Osteocyte (in vitro differentiated cells): Measurements from ENCODE around the gene CANT1. TPM values are rescaled to one million over a fixed set of nuclear protein-coding genes. Genes with fewer than 3 reads are reported as not detected.
"Not testable (repeated sequence)": the region's sequence is repeated elsewhere in the genome, so short reads cannot be mapped to it uniquely, and the experiment has no call there.

Experiments used
- DNase-seq: peaks from one replicate; pipeline ENCODE4 v3.0.0; 2021; ENCODE audit warnings: mixed read lengths; ENCODE audit not compliant: unreplicated experiment; ENCODE audit errors: extremely low spot score
- H3K27ac Mint-ChIP-seq: one replicate; pipeline ENCODE4 v1.8.0; 2021; ENCODE audit warnings: mild to moderate bottlenecking, mixed read lengths; ENCODE audit not compliant: unreplicated experiment
- H3K27me3 Mint-ChIP-seq: one replicate; pipeline ENCODE4 v1.8.0; 2021; ENCODE audit warnings: mixed read lengths; ENCODE audit not compliant: unreplicated experiment
- H3K36me3 Mint-ChIP-seq: one replicate; pipeline ENCODE4 v1.8.0; 2021; ENCODE audit warnings: mixed read lengths; ENCODE audit not compliant: unreplicated experiment
- H3K4me1 Mint-ChIP-seq: one replicate; pipeline ENCODE4 v1.8.0; 2021; ENCODE audit warnings: mixed read lengths; ENCODE audit not compliant: unreplicated experiment
- H3K4me3 Mint-ChIP-seq: one replicate; pipeline ENCODE4 v1.8.0; 2021; ENCODE audit warnings: mild to moderate bottlenecking, moderate library complexity, mixed read lengths; ENCODE audit not compliant: unreplicated experiment
- H3K9me3 Mint-ChIP-seq: one replicate; pipeline ENCODE4 v1.8.0; 2021; ENCODE audit warnings: mixed read lengths; ENCODE audit not compliant: unreplicated experiment
- total RNA-seq: library from RNA; stranded (reverse); gene quantifications from 2 replicates; pipeline ENCODE4 v1.2.1, GENCODE V29; 2021
- TF ChIP-seq, protein P1 (sequence below): fragments of 200-600 bp; sonication (generic); IDR thresholded peaks from 2 replicates; pipeline ENCODE4 v1.5.0; 2021; ENCODE audit warnings: antibody characterized with exemption, mild to moderate bottlenecking, moderate library complexity

CANT1 gene
- total RNA-seq, 1 donor from 2014 or later = 62.3 TPM

DNA sequence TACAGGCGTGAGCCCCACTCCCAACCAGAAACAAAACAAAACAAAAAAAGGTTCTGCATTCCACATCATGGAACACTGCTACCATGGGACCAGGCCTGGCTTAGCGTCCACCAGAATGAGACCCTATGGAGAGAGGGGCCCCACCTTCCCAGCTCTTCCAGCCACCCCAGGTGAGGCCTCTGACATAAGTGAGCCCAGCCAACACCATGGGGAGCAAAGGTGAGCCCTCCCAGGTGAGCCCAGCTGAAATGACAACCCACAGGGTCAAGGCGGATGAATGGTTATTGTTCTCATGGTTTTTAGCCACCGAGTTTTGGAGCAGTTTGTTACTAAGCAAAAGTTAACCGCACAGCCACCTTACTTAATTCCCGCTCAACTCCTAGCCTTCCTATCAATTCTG is 46.2 kb downstream of the CANT1 start:
- no peak overlapping the region for H3K27ac Mint-ChIP-seq
- no peaks in the 10 kb centered on the region for H3K27me3 Mint-ChIP-seq
- TF ChIP-seq, protein P1, sequence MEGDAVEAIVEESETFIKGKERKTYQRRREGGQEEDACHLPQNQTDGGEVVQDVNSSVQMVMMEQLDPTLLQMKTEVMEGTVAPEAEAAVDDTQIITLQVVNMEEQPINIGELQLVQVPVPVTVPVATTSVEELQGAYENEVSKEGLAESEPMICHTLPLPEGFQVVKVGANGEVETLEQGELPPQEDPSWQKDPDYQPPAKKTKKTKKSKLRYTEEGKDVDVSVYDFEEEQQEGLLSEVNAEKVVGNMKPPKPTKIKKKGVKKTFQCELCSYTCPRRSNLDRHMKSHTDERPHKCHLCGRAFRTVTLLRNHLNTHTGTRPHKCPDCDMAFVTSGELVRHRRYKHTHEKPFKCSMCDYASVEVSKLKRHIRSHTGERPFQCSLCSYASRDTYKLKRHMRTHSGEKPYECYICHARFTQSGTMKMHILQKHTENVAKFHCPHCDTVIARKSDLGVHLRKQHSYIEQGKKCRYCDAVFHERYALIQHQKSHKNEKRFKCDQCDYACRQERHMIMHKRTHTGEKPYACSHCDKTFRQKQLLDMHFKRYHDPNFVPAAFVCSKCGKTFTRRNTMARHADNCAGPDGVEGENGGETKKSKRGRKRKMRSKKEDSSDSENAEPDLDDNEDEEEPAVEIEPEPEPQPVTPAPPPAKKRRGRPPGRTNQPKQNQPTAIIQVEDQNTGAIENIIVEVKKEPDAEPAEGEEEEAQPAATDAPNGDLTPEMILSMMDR = no peak
- H3K4me1 Mint-ChIP-seq = peaks cover 17% of the 10 kb centered on the region
- DNase-seq = no peak
- H3K9me3 Mint-ChIP-seq = no peaks in the 10 kb centered on the region
- H3K4me3 Mint-ChIP-seq = no peak overlapping the region
- peaks cover 6% of the 10 kb centered on the region for H3K36me3 Mint-ChIP-seq

DNA sequence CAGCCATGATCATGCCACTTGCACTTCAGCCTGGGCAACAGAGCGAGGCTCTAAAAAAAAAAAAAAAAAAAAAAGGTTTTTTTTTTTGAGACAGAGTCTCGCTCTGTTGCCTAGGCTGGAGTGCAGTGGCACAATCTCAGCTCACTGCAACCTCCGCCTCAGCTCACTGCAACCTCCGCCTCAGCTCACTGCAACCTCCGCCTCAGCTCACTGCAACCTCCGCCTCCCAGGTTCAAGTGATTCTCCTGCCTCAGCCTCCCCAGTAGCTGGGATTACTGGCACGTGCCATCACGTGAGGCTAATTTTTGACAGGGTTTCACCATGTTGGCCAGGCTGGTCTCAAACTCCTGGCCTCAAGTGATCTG is 46.6 kb downstream of the CANT1 start:
- not testable (repeated sequence) for DNase-seq, H3K4me3 Mint-ChIP-seq, H3K9me3 Mint-ChIP-seq, H3K27ac Mint-ChIP-seq, H3K36me3 Mint-ChIP-seq, H3K27me3 Mint-ChIP-seq
- peaks cover 17% of the 10 kb centered on the region for H3K4me1 Mint-ChIP-seq

DNA sequence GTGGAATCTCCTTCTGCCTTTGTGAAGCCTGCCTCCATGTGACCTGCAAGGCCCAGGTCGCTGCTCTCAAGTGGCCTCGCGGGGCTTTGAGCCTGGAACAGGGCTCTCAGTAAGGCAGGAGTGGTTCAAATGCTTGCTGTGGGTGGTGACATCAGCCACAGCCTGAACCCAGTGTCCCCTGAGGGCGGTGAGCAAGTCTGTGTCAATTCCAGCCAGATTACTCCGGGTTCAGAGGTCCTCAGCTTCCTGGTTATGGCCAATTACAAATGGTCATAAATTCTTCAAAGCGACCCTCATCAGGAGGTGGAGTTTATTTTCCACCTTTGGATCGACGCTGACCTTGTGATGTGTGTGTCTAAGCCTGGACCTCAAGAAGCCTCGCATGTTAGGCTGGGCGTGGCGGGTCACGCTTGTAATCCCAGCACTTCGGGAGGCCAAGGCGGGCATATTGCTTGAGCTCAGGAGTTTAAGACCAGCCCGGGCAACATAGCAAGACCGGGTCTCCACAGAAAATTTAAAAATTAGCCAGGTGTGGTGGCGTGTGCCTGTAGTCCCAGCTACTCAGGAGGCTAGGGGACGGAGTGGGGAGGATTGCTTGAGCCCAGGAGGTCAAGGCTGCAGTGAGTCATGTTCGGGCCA is 47.1 kb downstream of the CANT1 start:
- no peak for DNase-seq
- TF ChIP-seq, protein P1 = no peak
- no peak overlapping the region for H3K4me3 Mint-ChIP-seq
- H3K4me1 Mint-ChIP-seq = peaks cover 17% of the 10 kb centered on the region
- peaks cover 6% of the 10 kb centered on the region for H3K36me3 Mint-ChIP-seq
- H3K27ac Mint-ChIP-seq = no peak overlapping the region
- H3K9me3 Mint-ChIP-seq = no peaks in the 10 kb centered on the region
- no peaks in the 10 kb centered on the region for H3K27me3 Mint-ChIP-seq

DNA sequence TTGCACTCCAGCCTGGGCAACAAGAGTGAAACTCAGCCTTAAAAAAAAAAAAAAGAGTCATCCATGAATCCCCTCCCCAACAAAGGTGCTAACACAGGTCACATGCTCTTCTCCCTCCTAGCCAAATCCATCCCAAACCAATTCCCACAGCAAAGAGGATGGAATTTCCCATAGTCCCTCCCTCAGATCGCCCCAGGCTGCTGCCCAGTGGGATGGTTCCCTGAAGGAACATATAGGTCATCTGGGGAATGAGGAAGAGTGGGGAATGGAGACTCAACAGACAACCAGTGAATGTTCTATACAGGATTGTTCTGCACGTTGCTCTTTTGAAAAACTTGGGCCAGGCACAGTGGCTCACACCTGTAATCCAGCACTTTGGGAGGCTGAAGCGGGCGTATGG is 48.0 kb downstream of the CANT1 start:
- Mint-ChIP-seq H3K4me1 (peaks cover 20% of the 10 kb centered on the region), H3K9me3 (no peaks in the 10 kb centered on the region), H3K27me3 (no peaks in the 10 kb centered on the region), H3K4me3 (no peak overlapping the region), H3K27ac (no peak overlapping the region), H3K36me3 (peaks cover 2% of the 10 kb centered on the region)
- TF ChIP-seq, protein P1 = no peak
- DNase-seq = no peak

DNA sequence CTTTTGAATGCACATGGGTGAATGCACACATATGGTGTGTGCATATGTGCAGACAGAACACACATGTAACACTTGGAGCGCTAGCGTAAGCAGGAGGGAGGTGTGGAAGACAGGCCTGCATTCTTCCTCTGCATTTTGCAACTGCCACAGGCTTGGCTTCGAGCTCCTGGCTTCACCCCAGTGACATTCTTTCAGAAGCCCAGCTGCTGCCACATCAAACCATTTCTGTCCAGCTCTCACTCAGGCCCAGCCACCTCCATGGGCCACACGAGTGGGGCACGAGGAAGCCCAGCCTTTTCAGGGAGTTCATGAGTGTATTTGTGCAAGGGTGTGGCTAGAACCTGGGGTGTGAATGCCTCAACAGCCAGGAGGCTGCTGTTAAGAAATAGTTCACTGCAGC is 48.6 kb downstream of the CANT1 start:
- DNase-seq = no peak
- H3K27me3 Mint-ChIP-seq = no peaks in the 10 kb centered on the region

More for the DNA sequence above, 48.6 kb downstream of the CANT1 start:
- H3K27ac Mint-ChIP-seq = no peak overlapping the region
- H3K4me3 Mint-ChIP-seq = no peak overlapping the region
- peaks cover 2% of the 10 kb centered on the region for H3K36me3 Mint-ChIP-seq
- peaks cover 20% of the 10 kb centered on the region for H3K4me1 Mint-ChIP-seq
- TF ChIP-seq, protein P1 = no peak
- H3K9me3 Mint-ChIP-seq = no peaks in the 10 kb centered on the region
